OCI-M1 (cell line): ENCODE measurements around the gene ZNF628.

Experiments
- DNase-seq: peaks from one replicate; lab custom pipeline; 2025; lab: John Stamatoyannopoulos, UW

Gene ZNF628

DNA sequence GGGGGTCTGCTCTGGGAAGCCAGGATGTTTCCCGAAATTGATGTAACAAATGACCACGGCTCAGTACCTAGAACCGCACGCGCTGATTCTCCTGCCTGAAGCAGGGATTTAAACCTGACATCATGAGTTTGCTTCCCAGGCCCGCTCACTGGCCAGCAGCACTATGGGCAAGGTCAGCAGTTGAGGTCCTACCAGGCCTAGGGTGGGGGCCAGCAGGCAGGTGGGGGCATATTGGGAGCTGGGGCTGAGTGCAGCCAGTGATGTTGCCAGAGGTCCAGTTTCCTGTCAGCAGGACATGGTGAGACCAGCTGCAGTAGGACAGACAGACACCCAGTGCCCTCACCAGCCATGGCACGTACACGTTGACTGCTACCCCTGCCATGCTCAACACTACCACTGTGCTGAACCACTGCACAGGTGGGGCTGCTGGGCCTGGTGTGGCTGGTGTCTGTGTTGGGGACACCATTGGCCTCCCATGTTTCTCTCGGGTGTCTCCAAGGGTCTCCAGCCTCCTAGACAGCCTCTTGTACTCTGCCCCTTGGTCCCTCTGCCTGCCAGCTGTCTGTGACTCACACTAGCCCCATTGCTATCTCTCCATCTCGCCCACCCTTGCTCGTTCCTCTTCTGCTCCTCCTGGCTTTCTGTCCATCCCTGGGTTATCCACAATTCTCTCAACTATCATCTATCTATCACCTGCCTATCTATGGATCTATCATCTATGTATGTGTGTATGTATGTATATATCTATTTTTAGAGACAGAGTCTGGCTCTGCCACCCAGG lies 10.8 kb upstream of the ZNF628 start:
- peak; percentile 38 for DNase-seq

- no peak for DNase-seq
Observed at GRCh38 chr19:55466241-55466614, 10.2 kb upstream of the ZNF628 start.

DNA sequence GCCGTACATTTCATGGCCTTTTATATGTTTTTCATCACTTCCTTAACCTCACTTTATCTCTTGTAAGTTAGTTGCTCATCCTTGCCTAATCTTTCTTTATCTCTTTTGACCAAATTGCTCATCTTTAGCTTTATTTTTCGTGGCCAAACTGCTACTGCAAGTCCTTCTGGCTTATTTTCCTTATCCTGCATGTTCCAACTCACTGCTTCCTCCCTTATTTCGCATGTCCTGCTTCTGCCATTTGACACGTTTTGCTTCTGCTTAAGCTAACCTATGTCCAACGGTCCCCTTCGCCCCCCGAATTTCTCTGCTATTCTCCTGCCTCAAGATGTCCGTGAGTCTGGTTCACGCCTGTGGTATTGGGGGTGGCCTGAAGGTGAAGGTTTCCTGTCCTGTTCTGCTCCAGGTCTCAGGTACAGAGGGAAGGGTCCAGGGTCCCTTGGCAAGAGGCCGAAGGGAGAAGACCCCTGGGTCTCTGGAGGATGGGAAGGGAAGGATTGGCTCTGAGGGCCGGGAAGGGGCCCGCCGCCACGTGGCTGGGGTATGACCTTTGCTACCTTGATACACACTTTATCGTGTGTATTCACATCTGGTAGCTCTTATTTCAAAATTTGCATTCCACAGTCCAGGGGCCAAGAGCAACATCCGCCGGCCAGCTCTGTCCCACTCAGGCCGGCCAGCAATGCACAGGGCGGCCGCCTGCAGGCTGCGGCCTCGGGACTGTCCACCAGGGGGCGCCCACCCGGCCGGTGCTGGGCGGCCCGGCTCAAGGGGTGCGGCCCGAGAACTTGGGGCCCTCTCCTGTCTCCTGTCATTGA lies 9.0 kb upstream of the ZNF628 start:
- peak; percentile 96 for DNase-seq

- DNase-seq: no peak
Observed at GRCh38 chr19:55468054-55468393, 8.4 kb upstream of the ZNF628 start.

DNA sequence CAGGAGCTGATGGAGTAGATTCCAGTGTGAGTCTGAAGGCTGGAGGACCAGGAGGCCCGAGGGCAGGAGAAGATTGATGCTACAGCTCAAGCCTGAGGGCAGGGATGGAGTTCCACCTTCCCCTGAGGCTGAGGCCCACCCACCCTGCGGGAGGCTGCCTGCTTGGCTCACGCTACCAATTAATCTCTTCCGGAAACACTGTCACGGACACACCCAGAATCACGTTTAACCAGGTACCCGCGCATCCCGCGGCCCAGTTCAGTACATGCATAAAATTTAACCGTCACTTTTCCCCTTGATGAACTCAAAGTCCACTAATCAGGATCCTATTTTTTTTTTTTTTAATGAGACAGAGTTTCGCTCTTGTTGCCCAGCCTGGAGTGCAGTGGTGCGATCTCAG lies 5.2 kb upstream of the ZNF628 start:
- no peak for DNase-seq

- no peak for DNase-seq
Observed at GRCh38 chr19:55472463-55472862, 4.0 kb upstream of the ZNF628 start.

DNA sequence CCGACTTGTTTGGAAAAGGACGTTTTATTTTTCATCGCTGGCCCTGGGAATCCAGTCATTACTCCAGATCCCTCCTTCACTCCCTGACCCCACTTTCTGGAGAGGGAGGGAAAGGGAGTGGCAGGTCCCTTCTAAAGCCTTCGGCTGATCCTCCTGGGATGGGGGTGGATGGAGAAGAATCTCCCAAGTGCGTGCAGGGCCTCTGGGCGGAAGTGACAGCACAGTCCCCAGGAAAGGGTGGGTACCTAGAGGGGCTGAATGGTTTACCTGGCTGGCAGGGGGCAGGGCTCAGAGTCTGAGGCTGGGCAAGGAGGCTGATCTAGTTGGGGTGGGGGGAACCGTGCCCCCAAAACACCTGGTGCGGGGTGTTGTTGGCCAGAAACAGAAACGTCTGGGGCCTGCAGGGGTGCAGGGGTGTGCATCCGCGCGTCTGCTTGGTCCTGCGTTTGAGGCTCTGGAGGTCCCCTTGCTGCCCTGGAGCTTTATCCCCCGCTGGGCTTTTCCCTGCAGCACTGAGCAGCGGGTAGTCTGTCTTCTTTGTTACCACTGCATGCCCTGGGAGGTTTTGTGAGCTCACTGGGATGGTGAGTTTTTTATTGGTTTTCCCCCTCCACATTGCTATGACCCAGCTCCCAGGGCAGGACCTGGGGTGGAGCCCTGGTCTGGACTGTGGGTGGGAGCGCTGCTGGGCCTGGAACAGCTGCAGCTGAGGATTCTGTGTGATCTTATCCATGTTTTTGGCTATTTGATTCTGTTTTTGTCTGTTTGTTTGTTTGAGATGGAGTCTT lies 3.0 kb upstream of the ZNF628 start:
- DNase-seq: no peak

- no peak for DNase-seq
Observed at GRCh38 chr19:55474269-55475265, 1.9 kb upstream of the ZNF628 start.

GRCh38 chr19:55477905-55478304 lies 1.5 kb downstream of the ZNF628 start:
- no peak for DNase-seq

DNA sequence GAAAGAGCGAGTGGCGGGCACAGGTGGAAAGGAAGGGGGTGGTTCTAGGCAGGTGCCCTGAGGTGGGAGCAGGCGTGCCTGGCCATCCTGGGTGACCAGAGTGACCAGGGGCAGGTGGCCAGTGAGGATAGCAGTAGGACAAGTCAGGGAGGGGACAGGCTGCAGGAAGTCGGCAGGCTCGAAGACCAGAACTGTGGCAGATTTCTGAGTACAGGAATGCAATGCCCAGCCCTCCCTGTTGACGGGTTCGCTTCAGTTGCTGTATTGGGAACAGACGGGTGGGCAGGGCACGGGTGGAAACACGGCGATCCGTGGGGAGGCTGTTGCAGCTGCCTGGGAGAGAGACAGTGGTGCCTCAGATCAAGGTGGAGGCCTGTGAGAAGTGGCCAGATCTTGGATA lies 1.9 kb downstream of the ZNF628 start:
- no peak for DNase-seq

GRCh38 chr19:55479045-55479444 lies 2.6 kb downstream of the ZNF628 start:
- no peak for DNase-seq

- no peak for DNase-seq
Observed at GRCh38 chr19:55479451-55480230, 3.2 kb downstream of the ZNF628 start.

DNA sequence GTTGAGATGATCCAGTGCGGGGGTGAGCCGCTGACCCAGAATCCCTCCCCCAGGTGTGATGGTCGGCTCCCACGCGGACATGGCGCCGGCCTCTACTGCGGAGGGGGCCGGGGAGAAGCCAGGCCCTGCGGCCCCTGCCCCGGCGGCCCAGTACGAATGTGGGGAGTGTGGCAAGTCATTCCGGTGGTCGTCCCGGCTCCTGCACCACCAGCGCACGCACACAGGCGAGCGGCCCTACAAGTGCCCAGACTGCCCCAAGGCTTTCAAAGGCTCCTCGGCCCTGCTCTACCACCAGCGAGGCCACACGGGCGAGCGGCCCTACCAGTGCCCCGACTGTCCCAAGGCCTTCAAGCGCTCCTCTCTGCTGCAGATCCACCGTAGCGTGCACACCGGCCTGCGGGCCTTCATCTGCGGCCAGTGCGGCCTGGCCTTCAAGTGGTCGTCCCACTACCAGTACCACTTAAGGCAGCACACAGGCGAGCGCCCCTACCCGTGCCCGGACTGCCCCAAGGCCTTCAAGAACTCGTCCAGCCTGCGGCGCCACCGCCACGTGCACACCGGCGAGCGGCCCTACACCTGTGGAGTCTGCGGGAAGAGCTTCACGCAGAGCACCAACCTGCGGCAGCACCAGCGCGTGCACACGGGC lies 4.9 kb downstream of the ZNF628 start:
- DNase-seq: no peak

GRCh38 chr19:55481794-55482155 lies 5.4 kb downstream of the ZNF628 start:
- no peak for DNase-seq

GRCh38 chr19:55482156-55482961 lies 5.9 kb downstream of the ZNF628 start:
- DNase-seq: no peak

GRCh38 chr19:55482967-55483705 lies 6.7 kb downstream of the ZNF628 start:
- DNase-seq: no peak

GRCh38 chr19:55483706-55484592 lies 7.5 kb downstream of the ZNF628 start:
- DNase-seq: no peak
